Left lobe of liver (tissue), 2 donors: ENCODE results near the gene GSK3A. TPM values are rescaled to one million over a fixed set of nuclear protein-coding genes. Genes with fewer than 3 reads are reported as not detected.
A peak's percentile ranks its signal among the peaks of the same experiment; 100 is the strongest.
"Not testable (repeated sequence)": the region's sequence is repeated elsewhere in the genome, so short reads cannot be mapped to it uniquely, and the experiment has no call there.

ENCODE experiments used
- ATAC-seq: fragments of 200-7000 bp; cut with Tn5 transposase; one replicate; pipeline ENCODE4 v1.9.1; 2020; ENCODE audit warnings: mild to moderate bottlenecking, moderate library complexity
- DNase-seq: peaks from one replicate; pipeline ENCODE4 v3.0.0-alpha.2; 2020; ENCODE audit warnings: low spot score
- total RNA-seq: library from RNA; stranded (reverse); gene quantifications from one replicate; pipeline ENCODE4 v1.2.1, GENCODE V29; 2021
- donor health status: DM: no; HTN: no; CAD: no; lungs with moderate emphysema.
- donor health status: DM: no; HTN: yes; CAD: no.

Gene GSK3A
- total RNA-seq, 1 donor from 2014 or later, result 15.1 TPM

DNA sequence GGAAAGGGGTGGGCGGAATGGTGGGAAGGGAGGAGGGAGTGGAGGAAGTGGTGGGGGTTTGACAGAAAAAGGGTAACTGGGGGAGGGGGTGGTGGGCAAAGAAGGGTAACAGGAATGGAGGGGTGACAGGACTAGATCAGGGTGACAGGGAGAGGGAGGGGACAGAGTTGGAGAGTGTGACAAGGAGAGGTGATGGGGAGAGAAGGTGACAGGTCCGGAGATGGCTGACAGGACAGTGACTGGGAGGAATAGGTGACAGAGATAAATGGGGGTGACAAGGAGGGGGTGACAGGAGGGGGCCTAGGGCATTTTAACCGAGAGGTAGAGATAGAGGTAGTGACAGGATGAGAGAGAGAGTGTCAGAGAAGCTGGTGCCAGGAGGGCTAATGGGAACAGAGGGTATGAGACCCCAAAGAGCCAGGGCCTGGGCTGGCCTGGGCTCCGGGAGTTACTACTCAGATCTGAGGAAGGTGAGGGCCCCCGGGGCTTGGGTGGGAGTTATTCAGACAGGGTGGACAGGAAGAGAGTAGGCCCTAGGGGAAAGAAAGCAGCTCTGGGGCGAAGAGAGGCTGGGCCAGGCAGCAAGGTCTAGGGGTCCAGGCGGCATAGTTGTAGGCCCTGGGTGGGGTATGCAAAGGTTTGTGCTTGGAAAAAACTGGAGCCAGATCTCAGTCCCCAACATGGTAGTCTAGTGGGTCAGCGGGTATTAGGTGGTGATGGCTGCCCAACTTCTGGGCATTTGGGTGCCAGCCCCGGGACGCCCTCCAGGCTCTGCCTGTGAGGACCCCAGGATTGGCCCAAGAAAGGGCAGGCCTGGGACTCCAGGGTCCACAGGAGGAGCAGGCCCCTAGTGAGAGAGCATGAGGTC is 27.3 kb upstream of the GSK3A start:
- DNase-seq, result peak; percentile 58
- no peak for ATAC-seq

DNA sequence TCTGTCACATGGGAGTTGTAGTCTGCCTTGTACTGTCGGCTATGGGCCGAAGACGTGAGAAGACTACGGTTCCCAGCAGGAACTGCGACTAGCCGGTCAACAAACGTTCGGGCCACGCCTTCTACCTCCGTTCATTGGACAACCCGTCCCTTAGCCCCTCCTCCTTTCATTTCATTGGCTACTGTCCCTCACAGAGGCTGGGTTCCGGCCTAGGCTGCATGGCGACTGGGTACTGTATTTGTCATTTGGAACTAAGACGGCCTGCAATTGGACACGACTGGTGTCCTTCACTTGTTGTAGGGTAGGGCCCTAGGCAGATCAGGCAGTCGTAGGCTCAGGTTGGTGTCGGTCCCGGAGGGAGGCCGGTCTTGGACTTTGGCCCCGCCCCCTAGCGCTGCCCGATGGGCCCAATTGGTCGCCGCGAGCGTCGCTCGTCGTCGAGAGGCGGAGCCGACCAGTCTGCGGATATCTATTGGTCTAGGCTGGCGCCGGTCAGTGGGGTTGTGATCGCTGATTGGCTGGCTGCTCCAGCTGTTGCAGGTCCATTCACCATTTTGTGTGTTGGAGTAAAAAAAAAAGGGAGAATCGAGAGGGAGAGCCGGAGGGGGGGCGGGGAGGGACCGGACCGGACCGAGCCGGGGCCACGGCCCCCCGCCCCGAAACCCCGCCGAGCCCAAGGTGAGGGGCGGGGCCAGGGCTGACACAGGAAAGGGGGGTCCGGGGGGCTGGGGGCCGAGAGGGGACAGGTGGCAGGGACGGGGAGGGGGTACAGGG is 26.5 kb upstream of the GSK3A start, which contains the start of gene CIC:
CIC (plus strand) TSS at position 549 of the 774 bp plus-strand sequence. CDS start 2,532 bp downstream, outside the sequence.
- ATAC-seq (peak; percentile 78), DNase-seq (peak; percentile 100)

DNA sequence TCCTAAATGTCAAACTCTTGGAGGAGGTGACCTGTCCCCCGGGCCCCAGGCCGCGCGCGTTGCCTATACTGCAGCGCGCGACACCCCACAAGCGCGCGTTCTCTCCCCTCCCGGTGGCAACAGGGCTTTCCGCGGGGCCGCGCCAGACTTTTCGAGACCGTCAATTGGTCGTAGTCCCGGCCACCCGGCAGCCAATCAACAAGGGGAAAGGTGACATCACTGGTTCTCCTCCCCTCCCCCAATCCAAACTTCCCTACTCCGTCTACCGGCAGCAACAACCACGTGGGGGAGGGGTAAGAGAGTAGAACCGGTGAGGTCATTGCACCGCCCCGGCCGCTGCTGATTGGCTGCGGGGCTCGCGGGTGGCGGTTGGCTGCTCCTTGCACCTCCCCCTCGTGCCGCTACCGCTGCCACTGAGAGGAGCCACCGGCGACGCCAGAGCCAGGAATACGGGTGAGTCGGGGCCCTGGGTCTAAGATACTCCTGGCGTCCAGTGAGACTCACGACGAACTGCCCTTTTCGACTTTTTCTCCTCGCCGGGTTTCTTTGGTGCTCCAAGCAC is 25.8 kb upstream of the GSK3A start:
- ATAC-seq, result peak; percentile 74
- peak; percentile 99 for DNase-seq

DNA sequence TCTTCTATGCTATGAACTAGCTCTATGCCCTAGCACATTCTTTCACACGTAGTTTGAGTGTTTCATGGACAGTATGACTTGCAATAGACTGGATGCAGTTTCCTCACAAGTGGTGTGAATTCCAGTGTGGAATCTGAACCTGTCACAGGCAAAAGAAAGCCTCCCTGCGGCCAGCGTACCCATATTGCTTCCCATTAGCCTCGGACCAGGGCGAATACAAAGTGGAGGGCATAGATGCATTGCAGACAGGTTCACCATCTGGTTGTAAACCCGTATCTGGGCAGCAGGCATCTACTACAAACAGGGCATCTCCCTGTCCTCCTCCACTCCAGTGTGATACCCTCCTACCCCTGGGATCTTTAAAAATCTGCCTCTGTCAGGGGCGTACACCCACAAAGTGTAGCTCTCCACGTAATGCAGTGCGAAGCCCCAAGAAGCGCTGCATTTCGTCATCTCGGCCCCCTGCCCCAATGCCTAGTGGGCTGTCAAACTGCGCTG is 25.3 kb upstream of the GSK3A start:
- no peak for ATAC-seq

DNA sequence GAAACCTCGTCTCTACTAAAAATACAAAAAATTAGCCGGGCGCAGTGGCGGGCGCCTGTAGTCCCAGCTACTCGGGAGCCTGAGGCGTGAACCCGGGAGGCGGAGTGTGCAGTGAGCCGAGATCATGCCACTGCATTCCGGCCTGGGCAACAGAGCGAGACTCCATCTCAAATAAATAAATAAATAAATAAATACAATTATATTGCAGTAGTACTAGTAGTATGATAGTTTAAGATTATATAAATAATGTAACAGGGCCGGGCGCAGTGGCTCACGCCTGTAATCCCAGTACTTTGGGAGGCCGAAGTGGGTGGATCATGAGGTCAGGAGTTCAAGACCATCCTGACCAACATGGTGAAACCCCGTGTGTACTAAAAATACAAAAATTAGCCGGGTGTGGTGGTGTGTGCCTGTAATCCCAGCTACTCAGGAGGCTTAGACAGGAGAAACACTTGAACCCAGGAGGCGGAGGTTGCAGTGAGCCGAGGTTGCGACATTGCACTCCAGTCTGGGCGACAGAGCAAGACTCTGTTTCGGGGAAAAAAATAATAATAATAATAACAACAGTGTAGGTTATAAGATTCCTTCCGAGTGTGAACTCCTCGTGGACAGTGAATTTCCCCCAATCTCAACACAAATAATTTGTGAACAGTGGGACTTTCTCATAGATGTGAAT is 24.7 kb upstream of the GSK3A start:
- not testable (repeated sequence) for DNase-seq, ATAC-seq

More for the DNA sequence above, 25.3 kb upstream of the GSK3A start:
- DNase-seq, result no peak

DNA sequence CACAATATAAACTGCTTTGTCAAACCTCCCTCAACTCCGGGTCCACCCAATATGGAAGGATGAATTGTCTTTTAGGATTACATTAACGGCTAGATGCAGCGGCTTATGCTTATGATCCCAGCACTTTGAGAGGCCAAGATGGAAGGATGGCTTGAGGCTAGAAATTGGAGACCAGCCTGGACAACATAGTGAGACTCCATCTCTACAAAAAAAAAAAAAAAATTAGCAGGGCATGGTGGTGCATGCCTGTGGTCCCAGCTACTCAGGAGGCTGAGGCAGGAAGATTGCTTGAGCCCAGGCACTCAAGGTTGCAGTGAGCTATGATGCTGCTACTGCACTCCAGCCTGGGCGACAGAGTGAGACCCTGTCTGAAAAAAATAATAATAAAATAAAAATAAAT is 23.7 kb upstream of the GSK3A start:
- not testable (repeated sequence) for ATAC-seq

DNA sequence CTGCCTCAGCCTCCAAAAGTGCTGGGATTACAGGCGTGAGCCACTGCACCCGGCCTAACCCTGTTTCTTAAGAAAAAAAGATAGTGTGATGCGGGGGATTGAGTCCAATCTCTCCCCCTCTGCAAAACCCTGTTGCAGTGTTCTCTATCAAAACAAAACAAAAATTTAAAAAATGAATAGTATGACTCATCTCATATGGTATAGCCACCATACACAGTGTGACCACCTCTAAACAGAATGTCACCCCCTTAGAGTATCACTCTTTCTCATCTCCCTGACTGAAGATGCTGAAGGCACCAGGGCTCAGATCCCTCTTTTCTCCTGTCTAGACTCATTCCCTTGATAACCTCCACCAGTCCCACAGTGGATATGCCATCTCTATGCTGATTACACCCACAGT is 19.4 kb upstream of the GSK3A start:
- DNase-seq (no peak), ATAC-seq (no peak)

More for the DNA sequence above, 23.7 kb upstream of the GSK3A start:
- DNase-seq, result not testable (repeated sequence)

DNA sequence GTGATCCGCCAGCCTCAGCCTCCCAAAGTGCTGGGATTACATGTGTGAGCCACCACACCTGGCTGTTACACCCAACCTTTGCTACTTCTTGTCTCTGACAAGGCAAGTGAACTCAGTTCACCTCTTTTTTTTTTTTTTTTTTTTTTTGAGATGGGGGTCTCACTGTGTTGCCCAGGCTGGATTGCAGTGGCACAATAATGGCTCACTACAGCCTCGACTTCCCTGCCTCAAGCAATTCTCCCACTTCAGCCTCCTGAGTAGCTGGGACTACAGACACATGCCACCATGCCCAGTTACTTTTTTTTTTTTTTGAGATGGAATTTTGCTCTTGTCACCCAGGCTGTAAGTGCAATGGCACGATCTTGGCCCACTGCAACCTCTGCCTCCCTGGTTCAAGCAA is 15.4 kb upstream of the GSK3A start:
- not testable (repeated sequence) for ATAC-seq, DNase-seq

DNA sequence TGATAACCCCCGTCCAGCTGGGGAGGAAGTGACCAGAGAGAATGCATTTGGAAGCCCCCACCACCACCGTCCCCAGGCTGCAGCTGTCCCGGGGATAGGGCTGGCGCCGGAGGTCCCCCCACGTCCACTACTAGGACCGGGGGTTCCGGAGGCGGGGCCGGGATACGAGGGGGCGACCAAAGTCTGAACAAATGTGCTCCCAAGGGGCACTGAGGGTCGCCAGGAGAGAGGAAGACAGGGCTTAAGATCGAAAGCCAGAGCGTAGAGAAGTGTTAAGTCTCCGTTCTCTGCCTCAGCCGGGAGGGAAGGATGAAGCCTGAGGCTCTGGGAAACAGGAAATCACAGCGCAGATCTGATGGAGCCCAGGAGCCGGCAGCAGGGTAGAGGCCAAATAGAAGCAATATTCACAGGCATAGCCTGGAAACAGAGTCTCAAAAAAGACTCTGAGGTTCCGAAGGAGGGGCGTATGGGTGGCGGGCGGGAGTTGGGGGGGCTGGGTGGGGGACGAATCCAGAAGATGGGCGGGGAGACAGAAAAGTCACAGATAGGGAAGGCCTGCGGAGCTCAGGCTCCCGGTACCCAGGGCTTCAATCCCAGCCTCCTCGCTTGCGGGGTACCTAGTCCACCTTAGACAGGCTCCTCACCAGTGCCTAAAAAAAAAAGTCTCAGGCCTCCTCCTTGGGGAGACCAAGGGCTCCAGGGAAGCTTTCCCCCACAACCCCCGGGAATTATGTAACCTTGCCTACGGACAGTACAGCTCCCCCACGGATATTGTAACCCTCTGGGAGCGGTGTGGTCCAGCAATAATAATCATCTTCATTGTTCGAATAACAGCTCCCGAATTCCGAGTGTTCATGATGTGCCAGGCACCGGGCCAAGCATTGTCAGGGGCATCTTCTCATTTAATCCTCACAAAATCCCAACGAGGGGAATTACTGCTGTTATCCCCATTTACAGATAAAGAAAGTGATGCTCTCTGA is 13.7 kb upstream of the GSK3A start:
- no peak for DNase-seq
- no peak for ATAC-seq

DNA sequence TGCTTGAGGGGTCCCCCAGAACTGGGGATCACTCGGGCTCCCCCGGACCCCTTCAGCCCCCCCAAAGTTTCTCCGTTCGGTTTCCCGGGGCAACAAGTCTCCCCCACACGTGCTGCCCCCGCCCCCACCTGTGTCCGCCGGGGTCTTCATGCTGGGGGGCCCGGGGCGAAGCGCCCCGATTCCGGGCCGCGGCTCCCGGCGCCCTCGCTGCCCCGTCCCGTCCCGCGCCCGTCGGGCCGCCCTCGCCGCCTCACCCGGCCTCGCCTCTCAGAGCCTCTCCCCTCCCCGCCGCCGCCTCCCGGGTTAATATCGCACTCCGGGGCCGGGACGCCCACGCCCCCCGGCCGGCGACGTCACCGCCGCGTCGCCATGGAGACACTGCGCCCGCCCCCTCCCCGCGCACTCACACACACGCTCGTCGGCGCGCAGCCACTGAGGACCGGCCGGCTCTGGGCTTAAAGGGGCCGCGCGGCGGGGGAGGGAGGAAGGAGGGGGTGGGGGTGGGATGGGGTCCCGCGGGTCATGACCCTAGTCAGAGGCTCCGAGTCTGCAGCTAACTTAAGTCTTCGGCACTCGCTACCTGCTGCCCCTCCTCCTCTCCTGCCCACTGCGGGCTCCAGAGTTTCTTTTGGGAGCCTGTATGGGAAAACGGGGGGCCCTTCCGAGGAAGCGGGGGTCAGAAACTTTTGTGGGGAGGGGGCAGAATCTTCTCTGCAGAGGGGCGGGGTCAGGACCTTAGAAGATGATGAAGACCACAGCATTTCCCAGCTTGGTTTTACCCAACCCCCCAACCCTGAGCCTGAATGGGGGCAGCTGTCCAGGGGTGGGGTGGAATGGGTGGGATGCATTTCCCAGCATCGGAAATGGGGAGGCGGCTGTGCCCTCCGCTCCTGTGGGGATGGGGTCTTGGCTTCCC is 12.7 kb upstream of the GSK3A start, which contains the start of gene ERF:
ERF (minus strand) TSS at position 279 of the 916 bp plus-strand sequence; CDS start at position 150, 129 bp downstream.
- peak; percentile 97 for DNase-seq
- peak; percentile 82 for ATAC-seq

DNA sequence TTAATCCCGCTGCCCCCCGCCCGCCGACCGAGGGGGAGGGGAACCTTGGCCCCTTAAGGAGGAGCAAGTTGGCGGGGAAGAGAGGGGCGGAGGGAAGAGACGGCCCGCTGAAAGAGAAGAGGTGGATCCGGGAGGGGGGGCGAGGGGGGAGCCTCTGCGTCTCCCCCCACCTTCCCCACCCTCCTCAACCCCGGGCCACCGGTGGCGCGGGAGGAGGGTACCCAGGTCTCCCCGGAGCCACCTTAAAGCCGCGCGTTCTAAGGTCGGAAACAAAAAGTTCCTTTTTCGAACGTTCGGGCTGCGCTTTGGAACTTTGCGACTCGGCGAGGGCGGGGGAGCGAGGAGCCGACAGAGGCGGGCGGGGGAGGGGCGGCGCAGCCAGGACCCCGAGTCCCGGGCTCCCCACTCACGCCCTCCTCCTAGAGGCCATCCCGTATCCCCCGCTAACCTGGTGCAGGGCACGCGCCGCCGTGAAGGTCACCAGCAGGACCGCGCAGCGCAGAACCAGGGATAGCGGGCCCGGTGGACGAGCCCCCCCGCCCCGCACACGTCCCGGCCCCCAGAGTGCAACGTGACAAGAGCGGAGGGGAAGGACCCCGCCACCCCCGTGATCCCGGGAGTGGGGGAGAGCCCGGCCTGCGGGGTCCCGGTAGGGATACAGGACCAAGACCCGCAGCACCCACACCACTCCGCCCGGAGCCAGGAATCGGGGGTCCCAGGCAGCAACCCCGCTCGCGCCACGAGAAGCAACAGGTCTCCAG is 11.9 kb upstream of the GSK3A start:
- ATAC-seq, result peak; percentile 62
- peak; percentile 85 for DNase-seq

DNA sequence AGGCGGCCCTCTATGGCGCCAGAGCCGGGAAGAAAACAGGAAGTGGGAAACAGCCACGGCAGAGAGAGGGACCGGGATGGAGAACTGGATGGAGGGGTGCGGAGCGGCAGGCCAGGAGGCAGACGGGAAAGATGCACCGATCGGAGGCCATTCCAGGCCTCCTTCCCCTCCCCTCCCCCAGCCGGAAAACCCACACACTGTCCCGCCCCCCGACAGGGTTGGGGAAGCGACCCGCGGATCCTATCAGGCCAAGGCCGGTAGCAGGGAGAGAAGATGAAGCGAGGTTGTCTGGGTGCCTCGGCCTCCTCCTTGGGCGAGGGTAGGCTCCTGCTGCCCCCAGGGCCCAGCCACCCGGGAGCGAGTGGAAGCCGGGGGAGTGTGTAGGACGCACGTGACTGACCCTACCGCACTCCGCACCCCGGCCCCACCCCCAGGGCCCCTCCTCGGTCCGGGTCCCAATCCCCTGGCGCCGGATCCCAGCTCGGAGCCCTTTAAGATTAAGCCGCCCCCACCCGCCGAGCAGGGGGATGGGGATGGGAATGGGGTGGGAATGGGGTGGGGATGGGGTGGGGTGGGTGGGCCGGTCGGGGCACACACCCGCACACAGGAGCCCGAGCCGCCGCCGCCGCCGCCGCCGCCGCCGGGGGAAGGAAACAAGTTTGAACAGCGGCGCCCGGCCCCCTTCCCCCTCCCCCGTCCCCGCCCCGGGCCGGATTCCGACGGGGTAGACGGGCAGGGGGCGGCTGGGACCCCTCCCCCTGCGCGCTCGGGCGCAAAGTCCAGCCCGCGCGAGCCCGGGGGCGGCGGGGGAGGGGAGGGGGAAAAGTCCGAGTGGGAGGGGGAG is 11.1 kb upstream of the GSK3A start:
- peak; percentile 37 for ATAC-seq
- DNase-seq, result peak; percentile 72

DNA sequence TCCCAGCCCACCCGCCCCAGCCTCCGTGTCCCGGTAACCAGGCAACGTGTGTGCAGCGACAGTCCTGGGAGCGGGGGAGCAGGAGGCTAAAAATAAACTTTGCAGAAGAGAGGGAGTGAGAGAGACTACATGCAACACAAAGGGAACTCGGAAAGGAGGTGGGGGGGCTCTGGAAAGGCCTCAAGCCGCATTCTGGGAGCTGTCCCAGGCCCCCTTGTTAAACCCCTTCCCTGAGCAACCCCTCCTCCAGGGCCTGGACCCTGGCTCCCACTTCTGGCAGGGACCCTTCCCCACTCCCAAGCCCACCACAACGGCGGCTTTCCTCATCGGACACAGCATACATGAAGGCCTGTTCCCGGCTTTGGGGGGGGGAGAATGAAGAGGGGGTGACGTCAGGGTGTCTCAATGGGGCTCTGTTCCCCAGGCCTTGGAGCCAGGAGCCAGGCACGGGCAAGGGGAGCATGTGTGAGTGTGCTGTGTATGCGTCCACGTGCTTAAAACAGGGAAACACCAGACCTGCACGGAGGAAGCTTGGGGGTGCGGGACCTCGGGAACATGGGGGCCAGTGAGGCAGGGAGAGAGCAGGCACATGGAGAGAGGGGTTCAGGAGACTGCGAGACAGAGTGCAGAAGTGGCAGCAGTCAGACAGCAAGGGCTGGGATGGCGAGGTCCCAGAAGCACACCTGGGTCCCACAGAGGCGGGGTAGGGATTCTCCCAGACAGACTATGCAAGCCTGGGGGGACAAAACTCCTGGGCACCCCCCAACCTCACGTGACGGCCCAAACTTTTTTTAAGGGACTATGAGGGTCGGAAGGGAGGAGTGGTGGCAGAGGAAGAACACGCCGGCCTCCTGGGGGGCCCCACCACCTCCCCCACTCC is 10.2 kb upstream of the GSK3A start:
- ATAC-seq (no peak), DNase-seq (no peak)

DNA sequence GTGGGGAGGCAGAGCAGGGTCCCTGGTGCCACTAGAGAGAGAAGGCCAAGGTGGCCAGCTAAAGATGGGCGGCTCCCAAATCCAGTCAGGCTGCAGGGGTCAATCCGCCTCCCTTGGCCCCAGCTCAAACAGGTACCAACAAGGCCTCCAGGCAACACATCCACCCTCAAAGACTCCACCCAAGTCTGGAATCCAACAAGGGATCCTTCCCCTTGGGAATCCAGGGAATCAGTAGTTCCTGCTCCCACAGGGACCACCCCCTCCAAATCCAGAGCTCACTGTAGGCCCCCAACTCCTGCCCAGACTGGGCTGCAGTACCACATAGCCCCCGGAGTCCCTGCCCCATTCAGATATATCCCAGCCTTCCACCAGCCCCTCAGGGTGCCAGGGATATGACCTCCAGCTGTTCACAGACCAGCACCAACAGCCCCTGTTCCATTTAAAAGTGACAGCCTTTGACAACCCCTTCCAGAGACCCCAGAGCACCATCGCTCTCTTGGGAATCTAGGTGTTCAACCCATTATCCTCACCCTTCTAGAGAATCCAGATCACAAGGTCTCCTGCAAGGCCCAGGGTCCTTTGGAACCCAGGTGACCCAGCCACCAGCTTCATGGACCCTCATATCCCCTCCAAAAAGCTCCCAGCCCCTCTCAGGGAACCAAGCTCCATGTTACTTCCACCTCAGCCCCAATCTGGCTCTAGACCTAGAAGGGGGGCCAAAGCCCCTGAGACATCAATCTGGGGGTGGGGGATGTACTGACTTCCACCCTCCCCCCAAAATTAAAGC is 9.4 kb upstream of the GSK3A start:
- no peak for ATAC-seq
- no peak for DNase-seq
